ENCODE data around the gene ACSBG1.

Gene ACSBG1

GRCh38 chr15:78133801-78134200 lies 100.6 kb downstream of the ACSBG1 start:
- Histone ChIP-seq H2BK12ac (ENCODE audit: low read length in 2 of 2) (no peak overlapping the region), H3K79me1 (replicated peaks; ENCODE audit: low read length, poor library complexity, severe bottlenecking) (peaks cover 4% of the 10 kb centered on the region), H3K4me3 (ENCODE audit: insufficient read depth in 1 of 2, low read depth in 1 of 2, low read length in 2 of 2) (no peak overlapping the region), H4K91ac (ENCODE audit: low read length) (no peak overlapping the region), H3K9ac (ENCODE audit: low read length) (no peak overlapping the region), H2BK15ac (ENCODE audit: low read depth, poor library complexity, severe bottlenecking) (no peak overlapping the region), H3K18ac (ENCODE audit: low read depth in 1 of 2, low read length in 2 of 2) (no peak overlapping the region), H2BK120ac (ENCODE audit: low read depth, low read length) (no peak overlapping the region), H3K36me3 (ENCODE audit: control insufficient read depth in 1 of 2, insufficient read depth in 2 of 2, low read depth in 1 of 2, low read length in 2 of 2) (no peaks in the 10 kb centered on the region), H3K4me2 (ENCODE audit: low read length, poor library complexity, severe bottlenecking) (no peak overlapping the region), H3K27me3 (ENCODE audit: control insufficient read depth in 1 of 2, insufficient read depth in 1 of 2, low read length in 2 of 2) (peaks cover 0 to 15% of the 10 kb centered on the region in 2 experiments), H2AFZ (ENCODE audit: low read depth, low read length) (no peak overlapping the region), H3K4ac (ENCODE audit: low read depth in 1 of 2, low read length in 2 of 2) (no peak overlapping the region), H3K4me1 (ENCODE audit: control insufficient read depth, insufficient read depth, low read depth, low read length) (peaks cover 13% of the 10 kb centered on the region), H3K14ac (ENCODE audit: low read length in 2 of 2) (no peak overlapping the region), H4K8ac (ENCODE audit: low read length) (no peak overlapping the region), H3K9me3 (ENCODE audit: control insufficient read depth, low read length) (no peaks in the 10 kb centered on the region), H2AK5ac (ENCODE audit: low read length, severe bottlenecking) (no peak overlapping the region), H3K23ac (ENCODE audit: low read length in 2 of 2) (no peak overlapping the region), H3K27ac (ENCODE audit: low read length, poor library complexity, severe bottlenecking) (no peak overlapping the region), H2BK5ac (ENCODE audit: low read depth, low read length, poor library complexity, severe bottlenecking) (no peak overlapping the region)
- WGBS = 100% methylated on average over 2 of the region's 2 CpGs
- DNase-seq = no peak

GRCh38 chr15:78131295-78132061 lies 102.9 kb downstream of the ACSBG1 start, which contains the start of gene CIB2:
CIB2 (minus strand) TSS chr15:78131445; CDS start chr15:78131215, 230 bp downstream.
- Histone ChIP-seq H3K4me2 (ENCODE audit: low read length, poor library complexity, severe bottlenecking) (peak within 1 kb of the TSS; percentile 69), H3K4me1 (ENCODE audit: control insufficient read depth, insufficient read depth, low read depth, low read length) (peaks cover 13% of the 10 kb centered on the region), H3K9me3 (ENCODE audit: control insufficient read depth, low read length) (no peaks in the 10 kb centered on the region), H3K9ac (ENCODE audit: low read length) (peak within 1 kb of the TSS; percentile 91), H2BK120ac (ENCODE audit: low read depth, low read length) (peak within 1 kb of the TSS; percentile 83), H2BK12ac (ENCODE audit: low read length in 2 of 2) (peak within 1 kb of the TSS in 1 of 2 experiments; percentile 71), H3K36me3 (ENCODE audit: control insufficient read depth in 1 of 2, insufficient read depth in 2 of 2, low read depth in 1 of 2, low read length in 2 of 2) (no peaks in the 10 kb centered on the region), H3K27me3 (ENCODE audit: control insufficient read depth in 1 of 2, insufficient read depth in 1 of 2, low read length in 2 of 2) (peaks cover 0 to 15% of the 10 kb centered on the region in 2 experiments), H4K8ac (ENCODE audit: low read length) (peak within 1 kb of the TSS; percentile 94), H3K27ac (ENCODE audit: low read length, poor library complexity, severe bottlenecking) (no peak within 1 kb of the TSS), H3K14ac (ENCODE audit: low read length in 2 of 2) (peak within 1 kb of the TSS; percentile 45 to 59), H3K4ac (ENCODE audit: low read depth in 1 of 2, low read length in 2 of 2) (peak within 1 kb of the TSS; percentile 45 to 77), H4K91ac (ENCODE audit: low read length) (peak within 1 kb of the TSS; percentile 85), H2BK15ac (ENCODE audit: low read depth, poor library complexity, severe bottlenecking) (peak within 1 kb of the TSS; percentile 83), H3K18ac (ENCODE audit: low read depth in 1 of 2, low read length in 2 of 2) (peak within 1 kb of the TSS; percentile 96 to 99), H2AFZ (ENCODE audit: low read depth, low read length) (peak within 1 kb of the TSS; percentile 65), H3K23ac (ENCODE audit: low read length in 2 of 2) (peak within 1 kb of the TSS in 1 of 2 experiments; percentile 46), H3K79me1 (replicated peaks; ENCODE audit: low read length, poor library complexity, severe bottlenecking) (peaks cover 7% of the 10 kb centered on the region), H2AK5ac (ENCODE audit: low read length, severe bottlenecking) (peak within 1 kb of the TSS; percentile 6), H2BK5ac (ENCODE audit: low read depth, low read length, poor library complexity, severe bottlenecking) (no peak within 1 kb of the TSS), H3K4me3 (ENCODE audit: insufficient read depth in 1 of 2, low read depth in 1 of 2, low read length in 2 of 2) (peak within 1 kb of the TSS; percentile 81 to 87)
- DNase-seq = peak; percentile 65
- 2% methylated on average over 50 of the region's 79 CpGs for WGBS

- H3K18ac ChIP-seq (ENCODE audit: low read depth in 1 of 2, low read length in 2 of 2) = peak overlapping the region; percentile 50 to 54
- H3K27ac ChIP-seq (ENCODE audit: low read length, poor library complexity, severe bottlenecking) = no peak overlapping the region
- no peak overlapping the region for H2AK5ac ChIP-seq (ENCODE audit: low read length, severe bottlenecking)
- no peak overlapping the region for H3K23ac ChIP-seq (ENCODE audit: low read length in 2 of 2)
- peaks cover 7% of the 10 kb centered on the region for H3K79me1 ChIP-seq (replicated peaks; ENCODE audit: low read length, poor library complexity, severe bottlenecking)
- no peaks in the 10 kb centered on the region for H3K9me3 ChIP-seq (ENCODE audit: control insufficient read depth, low read length)
- peak overlapping the region; percentile 7 for H2BK120ac ChIP-seq (ENCODE audit: low read depth, low read length)
- no peak overlapping the region for H3K14ac ChIP-seq (ENCODE audit: low read length in 2 of 2)
- H2AFZ ChIP-seq (ENCODE audit: low read depth, low read length) = peak overlapping the region; percentile 36
- H4K8ac ChIP-seq (ENCODE audit: low read length) = peak overlapping the region; percentile 64
- H3K9ac ChIP-seq (ENCODE audit: low read length) = peak overlapping the region; percentile 91
- peak overlapping the region; percentile 17 to 77 for H3K4ac ChIP-seq (ENCODE audit: low read depth in 1 of 2, low read length in 2 of 2)
- DNase-seq = no peak
- no peak overlapping the region for H2BK5ac ChIP-seq (ENCODE audit: low read depth, low read length, poor library complexity, severe bottlenecking)
- peak overlapping the region; percentile 81 to 87 for H3K4me3 ChIP-seq (ENCODE audit: insufficient read depth in 1 of 2, low read depth in 1 of 2, low read length in 2 of 2)
- no peak overlapping the region for H2BK12ac ChIP-seq (ENCODE audit: low read length in 2 of 2)
- peak overlapping the region; percentile 71 for H2BK15ac ChIP-seq (ENCODE audit: low read depth, poor library complexity, severe bottlenecking)
- no peaks in the 10 kb centered on the region for H3K36me3 ChIP-seq (ENCODE audit: control insufficient read depth in 1 of 2, insufficient read depth in 2 of 2, low read depth in 1 of 2, low read length in 2 of 2)
- H3K27me3 ChIP-seq (ENCODE audit: control insufficient read depth in 1 of 2, insufficient read depth in 1 of 2, low read length in 2 of 2) = peaks cover 0 to 15% of the 10 kb centered on the region in 2 experiments
- WGBS = 46% methylated on average over 34 of the region's 51 CpGs
- peaks cover 13% of the 10 kb centered on the region for H3K4me1 ChIP-seq (ENCODE audit: control insufficient read depth, insufficient read depth, low read depth, low read length)
- H3K4me2 ChIP-seq (ENCODE audit: low read length, poor library complexity, severe bottlenecking) = peak overlapping the region; percentile 69
- H4K91ac ChIP-seq (ENCODE audit: low read length) = peak overlapping the region; percentile 48
These were observed 103.7 kb downstream of the ACSBG1 start for GRCh38 chr15:78130466-78131294.
